HG03064 (cell line): Measurements from ENCODE around the gene ATG13.
A peak's percentile ranks its signal among the peaks of the same experiment; 100 is the strongest.
"Not testable (repeated sequence)": the region's sequence is repeated elsewhere in the genome, so short reads cannot be mapped to it uniquely, and the experiment has no call there.

Experiments
- ATAC-seq: cut with Tn5 transposase; IDR thresholded peaks from one replicate; pipeline ENCODE4 v1.9.1; 2021; ENCODE audit warnings: low read depth; ENCODE audit not compliant: unreplicated experiment

The ATG13 gene

DNA sequence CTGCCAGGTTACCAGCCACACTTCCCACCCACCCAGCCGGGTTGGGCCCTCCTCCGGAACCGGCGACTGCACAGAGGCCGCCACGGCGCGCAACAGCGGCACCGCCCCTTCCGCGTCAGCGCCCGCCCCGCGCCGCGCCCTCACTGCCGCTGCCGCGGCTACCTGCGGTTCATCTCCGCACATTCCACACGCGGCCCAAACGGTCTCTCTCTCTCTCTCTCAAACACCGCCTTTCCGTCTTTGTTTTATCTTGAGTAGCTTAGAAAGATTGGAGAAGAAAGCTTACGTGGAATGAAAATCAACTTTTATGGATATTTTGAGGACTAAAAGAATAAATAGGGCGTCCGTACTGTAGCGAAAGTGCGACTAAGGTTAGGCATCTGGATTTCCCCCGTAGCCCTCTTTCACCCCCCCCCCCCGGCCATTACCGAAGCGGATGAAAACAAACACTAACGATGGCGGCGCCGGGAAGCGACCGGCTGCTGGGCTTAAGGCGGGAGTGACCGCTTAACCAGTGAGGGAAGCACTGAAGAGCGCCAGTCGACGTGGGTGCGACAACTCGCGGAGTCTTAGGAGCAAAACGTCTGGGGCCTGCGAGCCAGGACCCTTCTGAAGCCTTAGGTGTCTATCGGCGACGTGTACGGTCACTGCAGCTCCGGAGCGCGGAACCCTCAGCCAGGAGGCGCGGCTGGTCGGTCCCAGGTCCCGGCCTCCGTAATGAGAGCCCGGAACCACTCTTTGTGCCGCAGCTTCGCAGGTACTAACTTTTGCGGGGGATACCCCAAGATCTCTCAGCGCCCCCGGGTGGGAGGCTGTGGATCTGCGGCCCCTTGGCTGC, at the start of gene ATG13, which contains the start of gene HARBI1:
Gene ATG13 (plus strand): TSS at position 420 of the 838 bp plus-strand sequence. CDS start 26,739 bp downstream, outside the sequence.
Gene HARBI1 (minus strand): TSS at position 94 of the 838 bp plus-strand sequence. CDS start 990 bp downstream, outside the sequence.
- peak; percentile 96 for ATAC-seq

DNA sequence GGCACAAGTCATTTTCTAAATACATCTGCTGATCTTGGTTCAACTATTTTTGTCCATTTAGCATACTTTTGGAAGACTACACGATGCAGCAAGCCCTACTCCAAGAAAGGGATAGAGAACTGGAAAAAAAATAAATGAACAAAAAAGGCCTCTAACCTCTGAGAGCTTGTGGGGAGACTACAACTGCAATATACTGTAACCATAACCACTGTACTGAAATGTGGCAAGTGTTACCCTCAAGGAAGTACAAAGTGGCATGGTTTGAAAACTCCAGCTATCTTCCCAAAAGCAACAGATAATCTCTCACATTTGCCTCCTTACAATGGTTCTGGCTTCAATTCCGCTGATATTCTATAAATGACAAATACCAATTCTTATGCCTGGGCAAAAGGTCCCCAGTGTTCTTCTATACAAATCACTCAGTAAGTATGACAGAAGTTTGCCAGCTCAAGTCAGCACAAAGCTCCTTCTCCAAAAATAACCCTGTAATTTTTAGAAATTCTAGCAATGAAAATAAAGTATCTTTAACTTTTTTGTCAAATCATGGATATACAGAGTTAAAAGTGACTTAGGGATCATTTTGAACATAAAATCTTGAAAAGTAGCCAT, 46.5 kb upstream of the ATG13 start:
- no peak for ATAC-seq

DNA sequence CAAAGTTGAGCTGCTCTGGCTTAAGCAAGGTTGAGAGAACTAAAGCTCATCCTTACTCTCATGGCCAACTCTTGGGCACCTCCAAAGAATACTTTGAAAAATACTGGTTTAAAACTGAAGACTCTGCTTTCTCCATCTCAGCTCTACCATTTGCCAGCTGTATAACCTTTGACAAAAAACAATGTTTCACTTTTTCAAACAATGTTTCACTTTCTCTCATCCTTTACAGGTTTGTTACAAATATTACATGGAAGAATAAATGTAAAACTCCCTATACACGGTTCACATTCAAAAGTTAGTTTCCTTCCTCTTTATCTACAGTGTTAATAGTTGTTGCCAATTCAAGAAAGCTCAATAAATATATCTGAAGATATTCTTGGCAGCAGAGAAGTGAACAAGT, 42.7 kb upstream of the ATG13 start:
- ATAC-seq = no peak

DNA sequence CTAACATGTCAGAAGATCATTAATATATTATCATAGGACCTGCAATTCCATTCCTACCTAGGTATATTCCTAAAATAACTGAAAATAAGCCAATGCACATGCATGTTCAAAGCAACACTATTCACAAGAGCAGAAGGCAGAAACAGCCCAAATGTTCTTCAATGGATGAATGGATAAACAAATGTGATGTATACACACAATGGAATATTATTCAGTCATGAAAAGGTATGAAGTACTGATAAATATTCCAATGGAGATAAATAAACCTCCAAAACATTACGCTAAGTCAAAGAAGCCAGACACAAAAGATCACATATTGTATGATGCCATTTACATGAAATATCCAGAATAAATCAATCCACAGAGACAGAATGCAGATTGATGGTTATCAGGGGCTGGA, 40.3 kb upstream of the ATG13 start:
- ATAC-seq = no peak

DNA sequence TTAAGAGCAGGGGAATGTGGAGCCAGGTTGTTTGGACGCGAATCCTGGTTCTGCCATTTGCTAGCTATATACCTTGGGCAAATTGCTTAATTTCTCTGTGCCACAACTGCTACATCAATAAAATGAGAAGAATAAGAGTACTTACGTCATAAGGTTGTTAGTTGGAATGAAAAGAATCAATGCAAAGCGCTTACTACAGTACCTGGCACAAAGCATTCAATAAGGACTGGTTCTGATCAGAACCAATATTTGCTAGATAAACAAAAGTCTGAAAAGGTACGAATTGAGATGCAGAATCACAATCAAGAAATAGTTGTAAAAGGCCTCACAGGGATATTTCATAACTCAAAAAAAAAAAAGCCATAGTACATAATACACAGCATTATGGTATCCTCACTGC, 34.8 kb upstream of the ATG13 start:
- ATAC-seq = no peak

DNA sequence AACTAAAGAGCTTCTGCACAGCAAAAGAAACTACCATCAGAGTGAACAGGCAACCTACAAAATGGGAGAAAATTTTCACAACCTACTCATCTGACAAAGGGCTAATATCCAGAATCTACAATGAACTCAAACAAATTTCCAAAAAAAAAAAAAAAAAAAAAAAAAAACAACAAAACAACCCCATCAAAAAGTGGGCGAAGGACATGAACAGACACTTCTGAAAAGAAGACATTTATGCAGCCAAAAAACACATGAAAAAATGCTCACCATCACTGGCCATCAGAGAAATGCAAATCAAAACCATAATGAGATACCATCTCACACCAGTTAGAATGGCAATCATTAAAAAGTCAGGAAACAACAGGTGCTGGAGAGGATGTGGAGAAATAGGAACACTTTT, 33.8 kb upstream of the ATG13 start:
- ATAC-seq = not testable (repeated sequence)

DNA sequence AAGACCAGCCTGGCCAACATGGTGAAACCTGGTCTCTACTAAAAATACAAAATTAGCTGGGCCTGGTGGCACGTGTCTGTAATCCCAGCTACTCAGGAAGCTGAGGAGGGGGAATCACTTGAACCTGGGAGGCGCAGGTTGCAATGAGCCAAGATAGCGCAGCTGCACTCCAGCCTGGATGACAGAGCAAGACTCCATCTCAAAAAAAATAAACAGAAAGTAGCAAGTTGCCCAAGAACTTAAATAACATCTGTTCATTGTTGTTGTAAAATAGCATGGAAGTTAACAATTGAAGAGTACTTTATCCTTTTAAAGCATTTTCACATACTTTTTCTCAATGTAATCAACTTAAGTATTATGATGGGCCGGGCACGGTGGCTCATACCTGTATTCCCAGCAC, 29.2 kb upstream of the ATG13 start:
- ATAC-seq = no peak

DNA sequence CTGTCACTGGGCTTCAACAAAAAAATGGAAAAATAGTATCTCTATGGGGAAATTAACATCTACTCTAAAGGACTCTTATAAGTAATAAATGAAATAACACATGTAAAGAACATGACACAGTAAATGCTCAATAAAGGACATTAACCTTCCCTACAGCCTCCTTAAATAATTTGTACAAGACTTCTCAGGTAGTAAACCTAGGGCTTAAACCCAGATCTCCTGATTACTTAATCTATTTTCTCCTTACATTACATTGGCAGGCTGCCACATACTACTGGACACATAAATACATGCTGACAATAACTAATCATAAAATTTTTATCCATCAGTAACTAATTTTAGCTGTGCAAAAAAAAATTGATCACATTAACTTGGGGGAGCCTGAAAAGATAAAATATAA, 28.4 kb upstream of the ATG13 start:
- ATAC-seq = no peak

DNA sequence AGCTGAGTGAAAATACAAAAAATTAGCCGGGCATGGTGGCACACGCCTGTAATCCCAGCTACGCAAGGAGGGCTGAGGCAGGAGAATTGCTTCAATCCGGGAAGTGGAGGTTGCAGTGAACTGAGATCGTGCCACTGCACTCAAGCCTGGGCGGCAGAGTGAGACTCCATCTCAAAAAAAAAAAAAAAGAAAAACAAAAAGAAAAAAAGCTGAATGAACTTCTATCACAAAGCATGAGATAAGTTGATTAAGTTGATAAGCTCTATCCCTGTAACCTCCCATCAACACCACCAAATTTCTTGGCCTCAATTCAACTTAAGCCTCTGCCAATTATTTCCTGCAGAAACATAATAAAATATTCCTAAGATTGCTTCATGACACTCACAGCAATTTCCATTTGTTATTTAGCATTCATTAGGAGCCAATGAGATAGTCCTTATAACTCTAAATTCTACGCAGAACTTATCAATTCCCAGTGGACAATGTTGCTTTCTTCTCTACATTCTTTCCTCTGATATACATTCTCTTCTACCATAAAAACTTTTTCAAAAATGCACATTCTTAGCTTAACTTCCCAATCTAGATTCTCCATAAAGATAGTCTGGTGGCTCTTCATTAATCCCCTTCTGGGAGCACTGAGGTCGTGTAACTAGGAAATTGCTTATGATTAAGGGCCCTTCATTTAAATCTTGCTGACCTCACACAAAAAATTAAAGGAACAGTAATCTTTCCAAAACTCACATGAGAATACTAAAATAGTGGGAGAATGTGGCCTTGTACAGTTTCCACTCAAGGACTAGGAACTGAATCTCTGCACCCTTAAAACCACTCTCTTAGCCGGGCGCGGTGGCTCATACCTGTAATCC, 26.4 kb upstream of the ATG13 start:
- no peak for ATAC-seq

DNA sequence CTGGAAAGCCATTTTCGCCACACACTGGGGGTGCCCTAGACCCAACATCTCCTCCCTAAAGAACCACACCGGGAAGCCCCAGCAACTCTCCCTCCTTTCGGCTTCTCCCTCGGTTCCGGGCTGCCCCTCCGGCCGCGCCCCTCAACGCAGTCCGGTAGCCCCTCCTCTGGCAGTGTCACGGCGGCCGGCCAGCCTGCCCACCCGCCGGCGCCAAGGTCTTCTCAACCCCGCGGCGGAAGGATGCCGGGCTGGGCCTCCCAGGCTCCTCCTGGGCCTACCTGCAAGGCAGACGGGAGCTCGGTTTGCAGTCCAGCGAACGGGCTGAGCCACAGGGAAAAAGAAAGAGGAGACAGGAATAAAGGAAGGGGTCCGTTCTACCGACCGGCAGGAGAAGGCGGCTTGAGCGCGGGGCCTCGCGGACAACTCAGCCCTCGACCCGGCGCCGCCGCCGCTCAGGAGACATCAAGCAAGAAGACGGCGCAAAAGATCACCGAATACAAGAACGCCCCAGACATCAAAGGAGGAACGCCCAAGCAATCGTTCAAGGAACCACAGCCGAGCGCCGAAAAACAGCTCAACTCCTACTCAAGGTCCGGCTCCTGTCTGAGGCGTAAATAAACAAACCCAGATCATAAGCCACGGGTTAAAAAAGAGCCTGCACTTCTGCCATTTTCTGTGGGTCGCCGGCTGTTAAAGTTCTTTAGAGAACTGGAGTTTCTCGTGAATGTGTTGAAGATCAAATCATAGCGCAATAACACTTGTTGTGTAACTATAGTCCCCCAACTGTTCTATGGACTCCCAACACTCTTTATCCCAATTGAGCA, 23.6 kb upstream of the ATG13 start, which contains the start of gene AMBRA1:
Gene AMBRA1 (minus strand): TSS at position 474 of the 824 bp plus-strand sequence. CDS start 45,643 bp downstream, outside the sequence.
- peak; percentile 73 for ATAC-seq

DNA sequence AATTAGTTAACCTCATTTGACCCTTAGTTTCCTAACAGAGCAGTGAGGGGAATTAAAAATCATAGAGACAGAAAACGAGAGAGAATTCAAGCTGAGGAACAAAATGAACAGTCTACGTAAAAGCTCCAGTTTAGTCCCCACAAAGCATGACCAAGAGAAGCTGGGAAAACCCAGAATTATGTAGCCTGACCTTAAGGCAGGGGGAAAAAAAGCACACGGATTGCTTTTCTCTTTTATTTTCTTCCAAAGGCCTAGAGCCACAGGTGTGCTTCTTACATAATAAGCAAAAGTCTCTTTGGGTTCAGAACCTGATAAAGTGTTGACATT, 23.0 kb upstream of the ATG13 start:
- no peak for ATAC-seq

DNA sequence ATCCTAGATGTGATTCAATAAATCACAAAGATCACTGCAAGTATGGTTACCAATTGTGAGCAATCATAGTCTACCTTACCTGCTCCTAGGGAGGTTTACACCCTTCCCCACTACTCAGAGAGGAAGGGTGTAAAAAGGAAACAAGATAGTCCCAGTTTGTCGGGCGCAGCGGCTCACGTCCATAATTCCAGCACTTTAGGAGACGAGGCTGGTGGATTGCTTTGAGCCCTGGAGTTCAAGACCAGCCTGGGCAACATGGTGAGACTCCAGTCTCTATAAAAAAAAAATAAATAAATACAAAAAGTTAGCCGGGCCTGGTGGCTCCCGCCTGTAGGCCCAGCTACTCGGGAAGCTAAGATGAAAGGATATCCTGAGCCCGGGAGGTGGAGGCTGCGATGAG, 22.6 kb upstream of the ATG13 start:
- ATAC-seq = no peak

DNA sequence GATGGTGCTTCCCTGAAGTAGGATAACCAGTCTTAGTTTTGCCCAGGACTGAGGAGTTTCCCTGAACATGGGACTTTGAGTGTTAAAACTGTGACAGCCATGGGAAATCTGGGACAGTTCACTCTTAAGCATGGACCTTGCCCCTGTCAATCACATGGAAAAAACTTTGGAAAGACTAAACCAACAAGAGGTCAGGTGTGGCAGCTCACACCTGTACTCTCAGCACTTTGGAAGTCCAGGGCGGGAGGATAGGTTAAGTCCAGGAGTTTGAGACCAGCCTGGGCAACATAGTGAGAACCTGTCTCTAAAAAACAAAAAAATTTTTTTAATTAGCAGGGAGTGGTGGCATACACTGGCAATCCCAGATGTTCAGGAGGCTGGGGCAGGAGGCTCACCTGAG, 20.2 kb upstream of the ATG13 start:
- no peak for ATAC-seq

DNA sequence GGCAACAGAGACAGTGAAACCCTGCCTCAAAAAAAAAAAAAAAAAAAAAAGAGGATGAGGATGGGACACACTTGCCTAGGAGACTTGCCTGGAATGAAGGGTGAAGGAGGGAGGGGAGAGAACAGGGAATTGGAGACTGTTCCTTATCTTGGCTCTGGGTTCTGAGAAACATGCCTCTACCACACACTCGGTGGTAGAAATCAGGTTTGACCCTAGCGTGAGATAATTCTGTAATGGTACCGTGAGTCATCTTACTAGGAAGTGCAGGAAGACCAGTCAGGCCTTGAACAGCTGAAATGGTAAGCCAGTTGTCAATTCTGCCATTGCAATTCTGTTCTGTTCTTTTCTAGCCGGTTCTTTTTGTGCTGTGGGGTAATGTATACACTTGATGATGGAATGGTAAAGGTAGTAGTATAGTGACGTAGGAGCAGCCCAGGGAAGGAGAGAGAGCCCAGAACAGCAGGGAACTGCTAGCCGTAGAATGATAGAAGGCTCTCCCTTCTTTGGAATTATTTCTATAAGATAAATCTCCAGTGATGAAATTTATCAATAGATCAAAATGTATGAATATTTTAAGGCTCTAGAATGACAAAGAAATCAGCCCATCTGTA, 19.6 kb upstream of the ATG13 start:
- ATAC-seq = no peak

DNA sequence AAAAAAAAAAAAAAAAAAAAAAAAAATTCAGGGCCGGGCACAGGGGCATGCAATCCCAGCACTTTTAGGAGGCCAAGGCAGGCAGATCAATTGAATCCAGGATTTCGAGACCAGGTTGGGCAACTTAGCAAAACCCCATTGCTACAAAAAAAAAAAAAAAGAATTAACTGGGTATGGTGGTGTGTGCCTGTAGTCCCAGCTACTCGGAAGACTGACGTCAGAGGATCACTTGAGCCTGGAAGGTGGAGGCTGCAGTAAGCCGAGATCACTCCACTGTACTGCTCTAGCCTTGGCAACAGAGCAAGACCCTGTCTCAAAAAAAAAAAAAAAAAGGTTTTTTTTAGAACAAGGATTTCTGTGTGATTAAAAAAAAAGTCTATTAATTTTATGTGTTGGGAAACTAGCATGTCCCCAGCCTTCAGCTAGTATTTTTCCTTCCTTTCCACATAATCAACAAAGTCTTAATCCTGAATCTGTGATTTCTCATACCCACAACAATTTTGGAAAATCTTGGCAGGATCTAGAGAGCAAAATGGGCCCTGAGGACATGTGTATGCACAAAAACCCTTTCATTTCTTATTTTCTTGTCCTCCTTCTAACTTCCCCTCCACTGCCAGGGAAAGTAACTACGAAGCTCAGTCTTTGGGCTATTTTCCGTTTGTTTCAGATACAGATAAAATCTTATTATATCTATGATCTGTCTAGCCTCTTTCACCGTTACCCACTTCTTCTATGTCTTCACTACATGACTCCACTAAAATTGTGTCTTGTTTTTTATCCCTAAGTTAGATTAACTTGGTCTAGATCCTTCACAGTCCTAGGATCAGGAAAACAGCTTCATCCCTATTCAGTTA, 17.8 kb upstream of the ATG13 start:
- ATAC-seq = no peak

DNA sequence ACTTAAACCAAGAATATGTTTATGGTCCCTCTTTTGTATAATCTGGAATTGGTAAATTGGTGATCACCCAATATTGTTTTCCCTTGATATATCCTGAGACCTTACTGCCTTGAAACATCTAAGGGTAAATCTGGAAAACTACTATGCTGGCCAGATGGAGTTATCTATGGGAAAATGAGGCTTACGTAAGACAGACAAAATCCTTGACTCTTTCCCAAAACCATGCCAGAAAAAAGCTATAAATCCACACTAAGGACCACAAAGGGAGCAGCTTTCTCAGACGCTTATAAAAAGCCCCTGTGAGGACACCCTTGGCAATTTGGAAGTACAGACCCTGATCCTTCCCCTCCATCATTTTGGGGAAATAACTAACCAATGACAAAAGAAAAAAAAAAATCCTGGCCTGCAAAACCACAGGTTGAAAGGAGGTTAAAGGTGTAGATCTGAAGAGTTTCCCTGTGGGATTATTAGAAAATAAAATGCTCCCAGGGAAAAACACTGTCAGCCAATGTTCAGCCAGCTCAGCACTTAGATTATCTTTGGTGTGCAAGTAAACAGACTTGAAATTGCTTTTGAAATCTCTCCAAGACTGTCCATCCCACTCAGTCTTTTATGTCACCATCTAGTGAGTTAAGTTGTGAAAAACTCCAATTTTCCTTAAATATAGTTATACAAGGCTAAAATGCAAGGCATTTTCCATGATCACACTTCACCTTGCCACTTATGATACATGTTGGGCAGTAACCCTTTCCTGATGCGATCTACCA, 17.0 kb upstream of the ATG13 start:
- no peak for ATAC-seq

DNA sequence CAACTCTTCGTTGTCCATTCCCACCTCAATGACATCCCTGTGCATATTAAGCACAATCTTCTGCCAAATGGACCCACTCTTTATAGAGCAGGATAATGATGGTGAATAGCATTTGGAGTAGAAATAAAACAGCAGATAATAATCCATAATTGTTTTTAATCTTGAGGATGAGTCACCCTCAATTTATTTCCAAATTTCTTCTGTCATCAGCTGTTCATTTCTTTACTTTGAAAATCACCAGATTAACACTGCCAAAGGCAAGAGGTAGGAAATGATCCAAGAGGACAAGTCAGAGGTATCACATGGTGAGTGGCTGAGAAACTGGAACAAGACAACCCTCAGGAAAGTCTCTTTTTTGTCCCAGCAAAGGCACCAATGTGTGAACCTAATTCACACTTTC, 16.2 kb upstream of the ATG13 start:
- no peak for ATAC-seq

DNA sequence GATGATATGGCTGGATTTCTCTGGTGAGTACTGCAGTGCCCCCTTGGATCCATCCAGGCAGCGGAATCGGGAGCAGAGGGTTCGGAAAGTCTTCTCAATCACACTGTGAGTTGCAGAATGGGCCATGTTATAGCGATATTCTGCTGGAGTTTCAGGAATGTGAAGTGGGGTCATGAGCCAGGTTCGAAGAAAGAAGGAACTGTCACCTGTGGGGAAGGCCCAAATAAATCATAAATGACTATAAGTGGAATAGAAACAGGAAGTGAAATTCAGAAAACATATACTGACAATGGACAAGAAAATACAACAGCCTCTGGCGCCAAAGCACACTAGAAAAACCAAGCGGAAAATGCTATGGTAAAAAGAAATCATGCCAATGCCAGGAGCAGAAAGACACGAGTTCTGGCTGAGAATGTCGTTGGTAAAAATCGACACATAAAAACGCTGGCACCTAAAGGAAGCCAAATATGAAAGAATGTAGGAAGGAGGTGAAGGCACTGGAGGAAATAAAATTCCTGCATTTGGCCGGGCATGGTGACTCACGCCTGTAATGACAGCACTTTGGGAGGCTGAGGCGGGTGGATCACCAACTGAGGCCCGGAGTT, 13.5 kb upstream of the ATG13 start:
- ATAC-seq = no peak
